Lower lobe of right lung (tissue), 2 donors: ENCODE results near the gene FGF14. TPM values are rescaled to one million over a fixed set of nuclear protein-coding genes. Genes with fewer than 3 reads are reported as not detected.

Experiments used
- ATAC-seq, 2 donors: fragments of 200-7000 bp; cut with Tn5 transposase; one replicate each; pipeline ENCODE4 v1.9.1; 2020 to 2022; ENCODE audit warnings: mild to moderate bottlenecking in 2 of 2, moderate library complexity in 2 of 2
- DNase-seq: peaks from one replicate; pipeline ENCODE4 v3.0.0-alpha.2; 2020
- H3K27ac ChIP-seq: fragments of 200-600 bp; one replicate; pipeline ENCODE4 v1.8.0; 2022
- H3K27me3 ChIP-seq: fragments of 200-600 bp; one replicate; pipeline ENCODE4 v1.8.0; 2022; ENCODE audit warnings: low read depth
- H3K36me3 ChIP-seq: fragments of 200-600 bp; one replicate; pipeline ENCODE4 v1.8.0; 2022; ENCODE audit warnings: mild to moderate bottlenecking
- H3K4me1 ChIP-seq: fragments of 200-600 bp; one replicate; pipeline ENCODE4 v1.8.0; 2022
- H3K4me3 ChIP-seq: fragments of 200-600 bp; one replicate; pipeline ENCODE4 v1.8.0; 2022; ENCODE audit warnings: mild to moderate bottlenecking
- H3K9me3 ChIP-seq: fragments of 200-600 bp; one replicate; pipeline ENCODE4 v1.8.0; 2022
- CTCF ChIP-seq: fragments of 200-600 bp; IDR thresholded peaks from one replicate; pipeline ENCODE4 v1.8.0; 2022; ENCODE audit warnings: antibody characterized with exemption, mild to moderate bottlenecking
- intact Hi-C: fragments of 100-400 bp; cut with DNase I; formaldehyde crosslinking; loops from one replicate; pipeline ENCODE4 v1.11.0; 2022
- total RNA-seq: library from RNA; stranded (reverse); fragmentation: NEBNext Ultra II Directional; extraction: Animal tissue kit (Norgen Biotek cat#: 25700); gene quantifications from one replicate; pipeline ENCODE4 v1.2.1, GENCODE V29; 2021
- donor health status: DM: no; HTN: yes; CAD: no; lungs with severe emphysema.

FGF14 gene
- total RNA-seq, 1 donor from 2014 or later, result 5.0 TPM

- Histone ChIP-seq H3K36me3 (no peaks in the 10 kb centered on the region), H3K9me3 (no peaks in the 10 kb centered on the region), H3K27ac (no peak overlapping the region), H3K4me1 (no peaks in the 10 kb centered on the region), H3K27me3 (no peaks in the 10 kb centered on the region), H3K4me3 (no peak overlapping the region)
- no peak for DNase-seq
- no peak for TF ChIP-seq CTCF
- ATAC-seq, result no peak
- intact Hi-C loops, result no loop called here
Observed at GRCh38 chr13:102347490-102347889, 54.4 kb downstream of the FGF14 start.

- Histone ChIP-seq H3K4me3 (no peak overlapping the region), H3K36me3 (no peaks in the 10 kb centered on the region), H3K4me1 (no peaks in the 10 kb centered on the region), H3K27me3 (no peaks in the 10 kb centered on the region), H3K9me3 (no peaks in the 10 kb centered on the region), H3K27ac (no peak overlapping the region)
- TF ChIP-seq CTCF, result no peak
- ATAC-seq, result no peak
- DNase-seq, result no peak
- intact Hi-C loops, result no loop called here
Observed at GRCh38 chr13:102346769-102347168, 55.1 kb downstream of the FGF14 start.

GRCh38 chr13:102344410-102344809, 57.4 kb downstream of the FGF14 start:
- no peak for ATAC-seq
- H3K27me3 ChIP-seq, result no peaks in the 10 kb centered on the region
- intact Hi-C loops, result no loop called here

GRCh38 chr13:102333320-102334198, 68.3 kb downstream of the FGF14 start:
- no peak overlapping the region for H3K4me3 ChIP-seq
- H3K4me1 ChIP-seq, result no peaks in the 10 kb centered on the region
- intact Hi-C loops, result no loop called here
- H3K27ac ChIP-seq, result no peak overlapping the region
- no peak for DNase-seq
- no peaks in the 10 kb centered on the region for H3K36me3 ChIP-seq
- ATAC-seq, result peak in 1 of 2 donors; percentile 48
- no peaks in the 10 kb centered on the region for H3K9me3 ChIP-seq
- TF ChIP-seq CTCF, result no peak
- H3K27me3 ChIP-seq, result no peaks in the 10 kb centered on the region

More at GRCh38 chr13:102344410-102344809, 57.4 kb downstream of the FGF14 start:
- Histone ChIP-seq H3K4me1 (no peaks in the 10 kb centered on the region), H3K9me3 (no peaks in the 10 kb centered on the region), H3K27ac (no peak overlapping the region), H3K4me3 (no peak overlapping the region), H3K36me3 (no peaks in the 10 kb centered on the region)
- DNase-seq, result no peak
- TF ChIP-seq CTCF, result no peak

- H3K4me3 ChIP-seq, result no peak overlapping the region
- ATAC-seq, result no peak
- no peaks in the 10 kb centered on the region for H3K4me1 ChIP-seq
- no peaks in the 10 kb centered on the region for H3K36me3 ChIP-seq
- no peaks in the 10 kb centered on the region for H3K27me3 ChIP-seq
- no peak for TF ChIP-seq CTCF
- intact Hi-C loops, result no loop called here
- H3K27ac ChIP-seq, result no peak overlapping the region
- H3K9me3 ChIP-seq, result no peaks in the 10 kb centered on the region
- DNase-seq, result no peak
Observed at GRCh38 chr13:102328909-102329308, 72.9 kb downstream of the FGF14 start.
